HG02938 (cell line): ENCODE data around the gene RET.

Experiments
- ATAC-seq: cut with Tn5 transposase; IDR thresholded peaks from one replicate; pipeline ENCODE4 v1.9.1; 2021; ENCODE audit warnings: mild to moderate bottlenecking, moderate library complexity; ENCODE audit not compliant: unreplicated experiment

RET gene

DNA sequence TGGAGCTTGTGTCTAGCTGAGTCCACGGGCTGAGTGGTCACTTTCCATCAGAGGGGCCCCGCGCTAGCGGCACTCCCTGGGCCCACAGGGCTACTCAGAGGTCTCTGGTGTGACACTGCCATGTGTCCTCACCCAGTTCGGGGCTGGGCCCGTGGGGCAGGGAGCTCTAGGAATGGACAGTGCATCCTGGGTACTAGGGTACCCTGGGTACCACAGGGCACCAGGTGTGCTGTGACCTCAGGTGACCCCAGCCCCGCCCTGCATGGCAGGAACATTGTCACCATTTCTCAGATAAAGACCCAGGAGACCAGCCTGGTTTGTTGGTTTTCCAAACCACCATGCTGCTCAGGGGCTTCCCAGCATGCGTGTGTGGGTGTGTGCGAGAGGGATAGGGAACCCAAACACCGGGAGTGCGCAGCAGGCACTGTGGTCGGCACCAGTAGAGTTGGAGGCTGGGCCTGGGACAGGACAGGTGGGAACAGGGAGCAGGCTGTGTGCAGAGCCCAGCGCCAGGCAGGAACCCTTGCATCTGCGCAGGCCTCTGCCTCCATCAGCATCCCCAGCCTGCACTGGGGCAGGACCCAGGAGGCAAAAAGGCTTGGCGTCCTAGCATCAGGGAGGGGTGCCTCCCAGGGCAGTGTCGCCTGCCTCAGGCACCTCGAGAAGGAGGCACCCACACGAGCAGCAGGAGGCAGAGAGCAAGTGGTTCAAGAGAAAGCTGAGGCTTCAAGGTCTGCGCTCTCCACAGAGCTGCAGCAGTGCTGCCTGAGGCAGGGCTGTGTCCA, 42.0 kb downstream of the RET start:
- no peak for ATAC-seq

DNA sequence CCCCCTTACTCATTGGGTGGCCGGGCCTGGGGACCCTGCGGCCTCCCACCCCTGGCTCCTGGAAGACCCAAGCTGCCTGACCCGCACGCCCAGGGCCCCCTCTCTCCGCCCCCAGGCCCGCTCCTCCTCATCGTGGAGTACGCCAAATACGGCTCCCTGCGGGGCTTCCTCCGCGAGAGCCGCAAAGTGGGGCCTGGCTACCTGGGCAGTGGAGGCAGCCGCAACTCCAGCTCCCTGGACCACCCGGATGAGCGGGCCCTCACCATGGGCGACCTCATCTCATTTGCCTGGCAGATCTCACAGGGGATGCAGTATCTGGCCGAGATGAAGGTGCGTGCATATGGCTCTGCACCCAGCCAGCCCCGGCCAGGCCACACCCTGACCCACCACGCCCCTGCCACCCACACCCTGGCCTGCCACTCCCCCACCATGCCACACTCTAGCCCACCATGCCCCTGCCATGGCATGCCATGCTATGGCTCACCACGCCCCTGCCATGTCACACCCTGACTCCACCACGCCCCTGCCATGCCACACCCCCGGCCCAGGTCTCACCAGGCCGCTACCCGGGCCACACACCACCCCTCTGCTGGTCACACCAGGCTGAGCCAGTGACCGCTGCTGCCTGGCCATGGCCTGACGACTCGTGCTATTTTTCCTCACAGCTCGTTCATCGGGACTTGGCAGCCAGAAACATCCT, 42.7 kb downstream of the RET start:
- no peak for ATAC-seq

DNA sequence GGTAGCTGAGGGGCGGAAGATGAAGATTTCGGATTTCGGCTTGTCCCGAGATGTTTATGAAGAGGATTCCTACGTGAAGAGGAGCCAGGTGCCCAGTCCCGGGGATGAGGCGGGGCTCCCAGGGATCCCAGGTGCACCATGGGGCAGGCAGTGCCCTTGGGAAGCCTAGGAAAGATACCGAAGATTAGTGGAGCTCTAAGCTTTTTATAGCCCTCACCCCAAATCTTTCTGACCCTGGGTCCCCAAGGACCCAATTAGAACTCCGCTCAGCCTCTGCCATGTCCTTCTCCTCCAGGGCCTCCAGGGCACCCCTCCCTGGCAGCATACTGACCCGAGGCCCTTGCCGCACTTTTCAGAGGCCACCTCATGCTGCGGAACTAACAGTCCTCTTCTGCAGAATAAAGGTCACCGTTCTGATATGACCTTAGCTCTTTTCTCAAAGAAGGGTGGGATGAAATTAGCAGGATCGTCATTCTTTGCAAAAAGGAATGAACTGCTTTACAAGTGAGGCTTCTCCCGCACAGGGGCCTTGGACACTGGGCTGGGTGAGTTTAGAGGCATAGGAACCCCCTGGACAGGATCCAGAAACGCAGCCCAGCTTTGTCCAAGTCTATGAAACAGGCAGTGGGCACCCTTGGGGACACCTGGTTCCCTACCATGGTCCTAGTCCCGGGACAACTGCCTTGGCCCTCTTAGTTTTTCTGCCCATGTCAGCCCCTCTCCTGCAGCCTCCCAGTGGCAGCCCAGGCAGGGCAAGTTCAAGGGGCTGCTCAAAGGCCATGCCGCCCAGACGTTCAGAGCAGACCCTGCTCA, 43.5 kb downstream of the RET start:
- ATAC-seq, result no peak

DNA sequence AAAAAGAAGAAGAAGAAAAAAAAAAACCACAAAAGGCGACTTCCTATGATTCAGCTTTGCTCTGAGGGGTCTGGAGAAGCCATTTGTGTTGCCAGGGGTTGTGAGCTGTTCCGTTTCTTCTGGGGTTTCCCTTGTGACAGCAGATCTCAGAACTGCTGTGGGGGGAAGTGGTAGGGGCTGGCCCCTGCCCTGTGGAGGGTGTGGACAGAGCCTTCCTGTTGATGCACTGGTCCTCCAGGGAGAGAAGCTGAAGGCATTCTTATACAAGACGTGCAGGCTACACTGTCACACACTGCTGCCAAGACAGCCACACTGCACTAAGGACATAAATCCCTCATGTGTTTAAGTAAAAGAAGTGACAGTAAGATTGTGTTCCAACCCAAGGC, 44.1 kb downstream of the RET start:
- ATAC-seq, result peak; percentile 89

DNA sequence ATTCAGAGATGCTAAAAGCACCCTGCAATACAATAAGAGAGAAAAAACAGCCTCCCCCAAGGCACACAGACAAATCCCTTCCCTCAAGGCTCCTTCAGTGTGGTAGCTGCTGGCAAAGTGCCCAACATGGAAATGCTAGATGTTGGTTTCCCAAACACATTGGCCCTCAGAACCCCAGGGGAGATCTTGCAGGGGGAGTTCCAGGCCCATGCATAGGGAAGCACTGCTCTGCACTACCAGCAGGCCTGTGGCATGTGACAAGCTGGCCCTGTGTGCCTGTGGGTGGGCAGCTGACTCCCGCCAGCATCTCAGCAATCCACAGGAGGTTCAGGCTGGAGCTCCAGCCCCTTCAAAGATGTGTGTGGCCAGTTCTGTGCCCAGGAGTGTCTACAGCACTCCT, 44.6 kb downstream of the RET start:
- ATAC-seq, result no peak

DNA sequence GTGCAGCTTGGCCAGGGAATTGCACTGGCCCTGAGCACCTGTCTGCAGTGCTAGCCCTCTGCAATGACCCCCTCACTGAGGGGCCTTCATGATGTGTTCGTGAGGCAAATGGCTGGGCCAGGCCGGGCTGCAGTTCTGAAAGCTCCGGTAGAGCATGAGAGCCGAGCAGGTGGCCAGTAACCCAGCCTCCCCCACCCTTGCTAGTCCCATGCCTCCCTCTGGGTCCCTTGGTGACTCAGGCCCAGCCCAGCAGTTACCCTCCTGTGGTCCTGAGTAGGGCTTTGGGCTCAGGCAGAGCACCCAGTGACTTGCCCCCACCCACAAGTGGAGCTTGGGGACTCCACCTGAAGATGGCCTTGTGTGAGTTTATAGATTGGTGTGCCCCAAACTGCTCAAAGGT, 45.2 kb downstream of the RET start:
- ATAC-seq, result no peak

DNA sequence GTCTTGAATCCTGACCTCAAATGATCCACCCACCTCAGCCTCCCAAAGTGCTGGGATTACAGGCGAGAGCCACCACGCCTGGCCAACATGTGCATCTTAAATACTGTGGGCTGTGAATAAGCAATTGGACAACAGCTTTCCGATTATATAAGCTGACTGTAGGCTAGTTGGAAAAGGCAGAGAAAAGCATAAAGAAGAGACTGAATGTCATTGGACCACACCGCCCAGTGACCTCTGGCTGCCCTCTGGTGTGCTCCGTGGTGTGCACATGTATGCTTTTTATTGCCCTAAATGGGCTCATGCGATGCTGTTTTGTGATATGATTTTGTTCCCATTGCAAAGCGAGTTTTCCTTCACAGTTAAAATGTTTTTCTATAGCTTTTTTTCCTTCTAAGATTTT, 46.0 kb downstream of the RET start:
- no peak for ATAC-seq

DNA sequence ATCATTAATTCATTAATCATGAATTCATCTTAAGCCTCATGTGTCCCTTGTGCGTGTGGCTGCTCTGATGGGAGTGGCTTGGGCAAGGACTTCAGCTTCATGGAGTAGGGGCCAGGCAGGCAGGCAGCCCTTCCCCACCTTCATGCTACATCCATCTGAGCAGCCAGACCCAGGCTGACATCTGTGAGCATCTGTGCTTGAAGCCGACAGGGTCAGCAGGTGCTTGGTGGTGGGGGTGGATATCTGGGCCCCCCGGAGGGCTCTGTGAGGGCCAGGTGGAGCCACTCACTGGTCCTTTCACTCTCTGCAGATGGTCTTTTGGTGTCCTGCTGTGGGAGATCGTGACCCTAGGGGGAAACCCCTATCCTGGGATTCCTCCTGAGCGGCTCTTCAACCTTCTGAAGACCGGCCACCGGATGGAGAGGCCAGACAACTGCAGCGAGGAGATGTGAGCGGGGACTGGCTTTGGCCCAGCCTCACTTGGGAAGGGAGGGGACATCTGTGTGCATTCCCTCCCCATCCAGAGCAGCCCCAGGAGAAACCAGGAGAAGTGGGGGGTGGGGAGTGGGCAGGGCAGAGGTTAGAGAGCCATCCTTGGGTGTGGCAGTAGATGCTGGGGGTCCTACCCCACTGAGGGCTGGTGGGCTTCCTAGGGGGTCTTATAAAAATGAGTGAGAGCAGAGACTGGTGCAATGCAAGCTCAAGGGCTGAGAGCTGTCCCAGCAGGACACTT, 46.7 kb downstream of the RET start:
- ATAC-seq, result no peak

DNA sequence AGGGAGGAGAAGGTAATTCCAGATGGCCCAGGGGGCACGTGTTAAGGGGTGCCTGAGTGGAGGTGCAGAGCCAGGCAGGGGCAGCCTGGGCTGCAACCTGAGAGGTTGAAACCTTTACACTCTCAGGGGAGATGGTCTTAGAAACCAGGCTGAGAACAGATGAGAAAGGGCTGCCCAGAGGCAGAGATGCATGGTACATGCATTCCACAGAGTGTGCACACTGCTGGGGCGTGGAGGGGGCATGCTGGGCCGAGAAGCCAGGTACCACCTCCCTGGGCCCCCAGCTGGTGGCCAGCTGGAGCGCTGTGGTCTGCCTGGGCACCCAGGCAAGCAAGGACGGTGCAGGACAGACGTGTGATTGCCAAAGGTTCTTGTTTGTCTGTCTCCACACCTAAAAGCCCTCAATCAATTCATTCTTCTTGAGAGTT, 47.2 kb downstream of the RET start:
- no peak for ATAC-seq

DNA sequence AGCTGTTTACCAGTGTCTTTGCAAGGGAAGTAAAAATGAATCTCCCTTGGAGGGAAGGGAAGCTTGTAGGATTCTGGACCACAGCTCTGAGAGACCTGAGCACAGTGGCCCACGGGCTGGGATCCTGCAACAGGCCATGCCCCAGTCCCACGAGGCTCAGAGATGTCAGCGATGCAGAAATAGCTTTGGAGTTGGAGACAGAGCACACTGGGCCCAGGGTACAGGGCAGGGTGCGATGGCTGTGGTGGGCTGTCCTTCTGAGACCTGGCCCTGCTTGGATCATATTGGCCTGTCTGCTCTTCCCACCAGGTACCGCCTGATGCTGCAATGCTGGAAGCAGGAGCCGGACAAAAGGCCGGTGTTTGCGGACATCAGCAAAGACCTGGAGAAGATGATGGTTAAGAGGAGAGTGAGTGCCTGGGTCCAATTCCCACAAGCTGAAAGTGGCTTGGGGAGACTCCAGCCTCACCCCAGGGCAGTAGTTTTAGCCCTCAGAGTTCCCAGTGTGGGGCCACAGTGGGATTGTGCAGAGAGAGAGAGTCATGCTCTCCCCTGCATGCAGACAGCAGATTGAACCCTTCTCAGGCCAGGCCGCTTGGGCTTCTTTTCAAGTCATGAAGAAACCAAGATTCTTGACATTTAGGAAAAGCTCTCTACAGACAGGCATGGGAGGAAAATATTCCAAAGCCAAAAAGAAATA, 47.9 kb downstream of the RET start:
- no peak for ATAC-seq

DNA sequence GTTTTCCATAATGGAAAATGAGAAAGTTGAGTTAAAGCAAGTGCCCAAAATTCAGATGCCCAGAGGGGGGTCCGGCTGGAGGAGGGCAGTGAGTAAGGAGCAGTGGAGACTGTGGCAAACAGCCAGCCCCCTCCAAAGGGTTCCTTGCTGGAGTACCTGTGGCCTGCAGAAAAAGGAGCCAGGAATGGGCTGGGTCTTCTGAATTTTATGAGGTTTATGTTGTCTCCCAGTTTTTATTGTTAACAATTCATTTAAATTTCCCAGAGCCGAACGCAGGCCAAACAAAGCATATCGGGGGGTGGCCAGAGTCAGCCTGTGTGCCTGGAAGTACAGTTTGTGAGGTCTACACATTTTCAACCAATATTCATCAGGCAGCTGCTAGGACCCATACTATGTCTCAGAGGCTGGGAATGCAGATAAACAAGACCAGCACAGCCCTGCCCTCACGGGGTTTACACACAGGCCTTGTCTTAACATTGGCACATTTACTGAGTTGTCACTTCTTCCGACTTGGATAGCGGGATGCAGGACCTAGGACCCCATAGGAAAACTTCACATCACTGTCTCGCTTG, 48.5 kb downstream of the RET start:
- no peak for ATAC-seq

DNA sequence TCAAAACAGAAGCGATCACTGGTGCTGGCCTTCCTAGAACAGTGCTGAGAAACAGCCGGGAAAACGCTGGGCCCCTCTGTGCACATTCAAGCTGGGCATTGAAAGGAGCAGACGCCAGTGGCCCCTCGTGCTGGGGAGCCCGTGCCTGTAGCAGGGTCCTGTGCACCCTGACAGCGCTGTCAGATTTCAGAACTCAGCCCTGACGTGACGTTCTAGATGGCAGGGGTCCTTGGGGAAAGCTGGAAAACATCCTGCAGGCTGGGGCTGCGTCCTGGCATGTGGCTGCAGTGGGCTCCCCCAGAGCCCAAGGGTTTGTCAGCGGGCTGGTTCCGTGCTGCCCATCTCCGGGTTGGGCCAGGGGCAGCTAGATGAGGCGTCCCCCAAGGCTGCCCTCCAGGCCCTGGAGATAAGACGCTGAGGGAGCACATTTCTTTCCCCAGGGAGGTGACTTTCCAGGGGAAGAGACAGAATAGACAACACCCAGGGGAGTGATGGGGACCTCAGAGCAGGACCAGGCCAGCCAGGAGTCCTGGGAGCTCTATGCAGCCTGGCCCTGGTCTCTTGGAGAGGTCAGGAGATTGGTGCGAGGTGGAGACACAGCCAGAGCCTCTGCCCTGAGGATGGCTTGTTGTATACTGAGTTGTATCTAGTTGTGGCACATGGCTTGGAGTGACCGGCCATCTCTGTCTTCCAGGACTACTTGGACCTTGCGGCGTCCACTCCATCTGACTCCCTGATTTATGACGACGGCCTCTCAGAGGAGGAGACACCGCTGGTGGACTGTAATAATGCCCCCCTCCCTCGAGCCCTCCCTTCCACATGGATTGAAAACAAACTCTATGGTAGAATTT, 49.2 kb downstream of the RET start:
- no peak for ATAC-seq

DNA sequence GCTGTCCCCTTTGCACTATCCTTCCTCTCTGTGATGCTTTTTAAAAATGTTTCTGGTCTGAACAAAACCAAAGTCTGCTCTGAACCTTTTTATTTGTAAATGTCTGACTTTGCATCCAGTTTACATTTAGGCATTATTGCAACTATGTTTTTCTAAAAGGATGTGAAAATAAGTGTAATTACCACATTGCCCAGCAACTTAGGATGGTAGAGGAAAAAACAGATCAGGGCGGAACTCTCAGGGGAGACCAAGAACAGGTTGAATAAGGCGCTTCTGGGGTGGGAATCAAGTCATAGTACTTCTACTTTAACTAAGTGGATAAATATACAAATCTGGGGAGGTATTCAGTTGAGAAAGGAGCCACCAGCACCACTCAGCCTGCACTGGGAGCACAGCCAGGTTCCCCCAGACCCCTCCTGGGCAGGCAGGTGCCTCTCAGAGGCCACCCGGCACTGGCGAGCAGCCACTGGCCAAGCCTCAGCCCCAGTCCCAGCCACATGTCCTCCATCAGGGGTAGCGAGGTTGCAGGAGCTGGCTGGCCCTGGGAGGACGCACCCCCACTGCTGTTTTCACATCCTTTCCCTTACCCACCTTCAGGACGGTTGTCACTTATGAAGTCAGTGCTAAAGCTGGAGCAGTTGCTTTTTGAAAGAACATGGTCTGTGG, 50.0 kb downstream of the RET start:
- ATAC-seq, result peak; percentile 38

DNA sequence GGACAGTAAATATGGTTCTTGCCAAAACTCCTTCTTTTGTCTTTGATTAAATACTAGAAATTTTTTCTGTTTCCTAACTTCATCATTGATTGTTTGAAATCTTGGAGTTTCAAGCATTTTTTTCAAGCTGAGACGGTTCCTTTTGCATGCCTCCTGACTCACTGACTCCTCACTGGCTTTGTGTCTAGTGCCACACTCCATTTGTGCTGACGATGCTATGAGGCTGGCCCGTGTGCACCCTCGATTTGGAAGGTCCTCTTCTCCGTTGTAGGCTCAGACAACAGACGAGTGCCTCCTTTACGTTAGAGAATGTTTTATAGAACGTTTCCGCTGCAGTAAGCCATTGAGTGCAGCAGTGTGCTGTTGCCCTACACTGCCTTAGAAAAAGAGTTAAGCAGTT, 50.6 kb downstream of the RET start:
- no peak for ATAC-seq

DNA sequence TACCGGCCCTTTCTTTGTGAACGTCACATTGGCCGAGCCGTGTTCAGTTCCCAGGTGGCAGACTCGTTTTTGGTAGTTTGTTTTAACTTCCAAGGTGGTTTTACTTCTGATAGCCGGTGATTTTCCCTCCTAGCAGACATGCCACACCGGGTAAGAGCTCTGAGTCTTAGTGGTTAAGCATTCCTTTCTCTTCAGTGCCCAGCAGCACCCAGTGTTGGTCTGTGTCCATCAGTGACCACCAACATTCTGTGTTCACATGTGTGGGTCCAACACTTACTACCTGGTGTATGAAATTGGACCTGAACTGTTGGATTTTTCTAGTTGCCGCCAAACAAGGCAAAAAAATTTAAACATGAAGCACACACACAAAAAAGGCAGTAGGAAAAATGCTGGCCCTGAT, 51.5 kb downstream of the RET start:
- no peak for ATAC-seq

DNA sequence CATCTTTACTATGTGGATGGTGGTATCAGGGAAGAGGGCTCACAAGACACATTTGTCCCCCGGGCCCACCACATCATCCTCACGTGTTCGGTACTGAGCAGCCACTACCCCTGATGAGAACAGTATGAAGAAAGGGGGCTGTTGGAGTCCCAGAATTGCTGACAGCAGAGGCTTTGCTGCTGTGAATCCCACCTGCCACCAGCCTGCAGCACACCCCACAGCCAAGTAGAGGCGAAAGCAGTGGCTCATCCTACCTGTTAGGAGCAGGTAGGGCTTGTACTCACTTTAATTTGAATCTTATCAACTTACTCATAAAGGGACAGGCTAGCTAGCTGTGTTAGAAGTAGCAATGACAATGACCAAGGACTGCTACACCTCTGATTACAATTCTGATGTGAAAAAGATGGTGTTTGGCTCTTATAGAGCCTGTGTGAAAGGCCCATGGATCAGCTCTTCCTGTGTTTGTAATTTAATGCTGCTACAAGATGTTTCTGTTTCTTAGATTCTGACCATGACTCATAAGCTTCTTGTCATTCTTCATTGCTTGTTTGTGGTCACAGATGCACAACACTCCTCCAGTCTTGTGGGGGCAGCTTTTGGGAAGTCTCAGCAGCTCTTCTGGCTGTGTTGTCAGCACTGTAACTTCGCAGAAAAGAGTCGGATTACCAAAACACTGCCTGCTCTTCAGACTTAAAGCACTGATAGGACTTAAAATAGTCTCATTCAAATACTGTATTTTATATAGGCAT, 52.3 kb downstream of the RET start:
- peak; percentile 55 for ATAC-seq

DNA sequence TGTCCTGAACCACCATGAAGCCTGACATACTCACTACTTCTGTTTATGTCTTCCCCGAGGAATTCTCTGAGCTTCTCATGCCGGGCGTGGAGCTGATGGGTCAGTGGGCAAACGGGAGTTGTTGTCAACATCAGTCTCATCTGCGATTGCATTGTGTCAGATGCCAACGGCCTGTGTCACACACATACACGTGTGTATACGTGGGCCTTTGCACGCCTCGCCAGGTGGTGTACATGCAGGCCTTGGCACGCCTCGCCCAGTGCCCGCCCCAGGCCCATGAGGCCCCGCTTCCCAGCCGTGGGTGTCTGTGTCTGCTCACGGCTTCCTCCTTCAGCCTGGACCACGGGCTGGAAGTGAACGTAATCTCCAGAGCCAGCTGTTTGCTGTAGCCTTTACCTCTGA, 53.9 kb downstream of the RET start:
- ATAC-seq, result no peak

DNA sequence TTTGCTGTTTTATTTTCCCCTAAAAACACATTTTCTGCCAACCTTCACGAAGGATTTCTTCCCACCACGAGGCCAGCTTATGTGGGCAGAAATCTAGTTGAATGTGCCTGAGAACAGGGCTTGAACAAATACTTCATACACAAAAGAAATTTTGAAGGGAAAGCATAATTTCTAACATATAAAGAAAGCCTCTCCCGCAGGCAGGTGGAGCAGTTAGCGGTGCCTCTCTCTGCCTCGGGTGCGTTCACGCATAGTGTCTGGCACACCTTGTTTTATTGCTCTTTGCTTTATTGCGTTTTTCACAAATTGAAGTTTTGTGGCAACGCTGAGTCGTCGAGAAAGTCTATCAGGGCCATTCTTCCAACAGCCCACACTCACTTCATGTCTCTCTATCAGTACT, 54.4 kb downstream of the RET start:
- no peak for ATAC-seq
